WTC11 (cell line): ENCODE data around the gene TBPL2. TPM values are rescaled to one million over a fixed set of nuclear protein-coding genes. Genes with fewer than 3 reads are reported as not detected.

ENCODE experiments used
- ATAC-seq: fragments of 200-7000 bp; cut with Tn5 transposase; 2 replicates; pipeline ENCODE4 v1.10.0; 2021; ENCODE audit warnings: mild to moderate bottlenecking, moderate library complexity
- CTCF ChIA-PET: fragments of 300-600 bp; sonication (Branson Sonifier 250); formaldehyde crosslinking; loops from one replicate; lab custom pipeline; 2021; ENCODE audit warnings: antibody characterized with exemption; lab: Charles Lee
- POLR2A ChIA-PET: fragments of 350-600 bp; sonication (Branson Sonifier 250); formaldehyde crosslinking; loops from one replicate; lab custom pipeline; 2021; ENCODE audit warnings: antibody characterized with exemption; lab: Charles Lee
- DNase-seq: peaks from one replicate; pipeline ENCODE4 v3.0.0; 2021; ENCODE audit warnings: low spot score
- H3K27ac Mint-ChIP-seq: 2 replicates; pipeline ENCODE4 v1.8.0; 2021; ENCODE audit warnings: mixed read lengths
- H3K27me3 Mint-ChIP-seq: 2 replicates; pipeline ENCODE4 v1.8.0; 2021; ENCODE audit warnings: low read depth, mild to moderate bottlenecking, moderate library complexity, mixed read lengths
- H3K36me3 Mint-ChIP-seq: 2 replicates; pipeline ENCODE4 v1.8.0; 2021; ENCODE audit warnings: mixed read lengths
- H3K4me1 Mint-ChIP-seq: 2 replicates; pipeline ENCODE4 v1.8.0; 2022; ENCODE audit warnings: mixed read lengths
- H3K4me3 Mint-ChIP-seq: 2 replicates; pipeline ENCODE4 v1.8.0; 2021; ENCODE audit warnings: mild to moderate bottlenecking, moderate library complexity, mixed read lengths
- H3K9me3 Mint-ChIP-seq: 2 replicates; pipeline ENCODE4 v1.8.0; 2021; ENCODE audit warnings: mixed read lengths
- ATF1 ChIP-seq: sonication (generic); formaldehyde crosslinking; IDR thresholded peaks from 2 replicates; pipeline ENCODE4 v1.8.1; 2023; ENCODE audit warnings: mild to moderate bottlenecking, moderate library complexity, missing genetic modification reagents
- ATF3 ChIP-seq: sonication (generic); formaldehyde crosslinking; conservative IDR thresholded peaks from 2 replicates; pipeline ENCODE4 v1.8.1; 2022; ENCODE audit warnings: mild to moderate bottlenecking, missing genetic modification reagents
- CBFB ChIP-seq: sonication (generic); formaldehyde crosslinking; IDR thresholded peaks from 2 replicates; pipeline ENCODE4 v1.8.1; 2022; ENCODE audit warnings: mild to moderate bottlenecking, low read depth, missing genetic modification reagents
- CDX4 ChIP-seq: fragments of 250-450 bp; sonication (Bioruptor Pico); IDR thresholded peaks from 2 replicates; pipeline ENCODE4 v1.9.0; 2021; ENCODE audit warnings: moderate library complexity, mild to moderate bottlenecking, inconsistent platforms, borderline replicate concordance
- E2F5 ChIP-seq: sonication (generic); formaldehyde crosslinking; IDR thresholded peaks from 2 replicates; pipeline ENCODE4 v1.8.1; 2022; ENCODE audit warnings: mild to moderate bottlenecking, moderate library complexity, missing genetic modification reagents
- ELF4 ChIP-seq: sonication (generic); formaldehyde crosslinking; IDR thresholded peaks from 2 replicates; pipeline ENCODE4 v1.8.1; 2022; ENCODE audit warnings: low read depth, mild to moderate bottlenecking, moderate library complexity, missing genetic modification reagents
- EMX1 ChIP-seq: fragments of 250-450 bp; sonication (Bioruptor Pico); IDR thresholded peaks from 2 replicates; pipeline ENCODE4 v1.8.0; 2021; ENCODE audit warnings: mild to moderate bottlenecking
- FOXK1 ChIP-seq: sonication (generic); formaldehyde crosslinking; IDR thresholded peaks from 2 replicates; pipeline ENCODE4 v1.8.0; 2022; ENCODE audit warnings: mild to moderate bottlenecking, moderate library complexity, missing genetic modification reagents
- FOXP1 ChIP-seq: sonication (generic); formaldehyde crosslinking; IDR thresholded peaks from 2 replicates; pipeline ENCODE4 v1.8.0; 2022; ENCODE audit warnings: missing genetic modification reagents, mild to moderate bottlenecking, moderate library complexity, borderline replicate concordance
- JAZF1 ChIP-seq: fragments of 250-450 bp; sonication (Bioruptor Pico); IDR thresholded peaks from 2 replicates; pipeline ENCODE4 v1.9.0; 2021; ENCODE audit warnings: moderate library complexity, mild to moderate bottlenecking, inconsistent platforms
- KAT7 ChIP-seq: sonication (generic); formaldehyde crosslinking; IDR thresholded peaks from 2 replicates; pipeline ENCODE4 v1.8.1; 2023; ENCODE audit warnings: missing genetic modification reagents, mild to moderate bottlenecking, borderline replicate concordance
- MLX ChIP-seq: sonication (generic); formaldehyde crosslinking; IDR thresholded peaks from 2 replicates; pipeline ENCODE4 v1.8.1; 2023; ENCODE audit warnings: mild to moderate bottlenecking, missing genetic modification reagents, moderate library complexity
- MXD4 ChIP-seq: fragments of 250-450 bp; sonication (Bioruptor Pico); IDR thresholded peaks from 2 replicates; pipeline ENCODE4 v1.8.0; 2021; ENCODE audit warnings: mild to moderate bottlenecking, moderate library complexity, borderline replicate concordance
- NFATC4 ChIP-seq: fragments of 250-450 bp; sonication (Bioruptor Pico); IDR thresholded peaks from 2 replicates; pipeline ENCODE4 v1.9.0; 2021; ENCODE audit warnings: mild to moderate bottlenecking
- NFE2L1 ChIP-seq: sonication (generic); formaldehyde crosslinking; IDR thresholded peaks from 2 replicates; pipeline ENCODE4 v1.8.1; 2023; ENCODE audit warnings: missing genetic modification reagents
- NFYB ChIP-seq: sonication (generic); formaldehyde crosslinking; conservative IDR thresholded peaks from 2 replicates; pipeline ENCODE4 v1.8.0; 2022; ENCODE audit warnings: low read depth, missing genetic modification reagents
- NR2C2 ChIP-seq: sonication (generic); formaldehyde crosslinking; IDR thresholded peaks from 2 replicates; pipeline ENCODE4 v1.8.0; 2022; ENCODE audit warnings: mild to moderate bottlenecking, missing genetic modification reagents
- OVOL2 ChIP-seq: fragments of 250-450 bp; sonication (Bioruptor Pico); IDR thresholded peaks from 2 replicates; pipeline ENCODE4 v1.9.0; 2021; ENCODE audit warnings: mild to moderate bottlenecking, borderline replicate concordance
- PRRX2 ChIP-seq: fragments of 250-450 bp; sonication (Bioruptor Pico); IDR thresholded peaks from 2 replicates; pipeline ENCODE4 v1.8.0; 2021; ENCODE audit warnings: mild to moderate bottlenecking
- RORB ChIP-seq: fragments of 250-450 bp; sonication (Bioruptor Pico); IDR thresholded peaks from 2 replicates; pipeline ENCODE4 v1.9.0; 2021; ENCODE audit warnings: mild to moderate bottlenecking
- SP1 ChIP-seq: sonication (generic); formaldehyde crosslinking; conservative IDR thresholded peaks from 2 replicates; pipeline ENCODE4 v1.8.1; 2022; ENCODE audit warnings: missing genetic modification reagents
- TEAD4 ChIP-seq: sonication (generic); formaldehyde crosslinking; IDR thresholded peaks from 2 replicates; pipeline ENCODE4 v1.8.0; 2022; ENCODE audit warnings: mild to moderate bottlenecking, missing genetic modification reagents
- TP53 ChIP-seq: sonication (generic); formaldehyde crosslinking; IDR thresholded peaks from 2 replicates; pipeline ENCODE4 v1.8.1; 2023; ENCODE audit warnings: mild to moderate bottlenecking, missing genetic modification reagents
- ZNF121 ChIP-seq: sonication (generic); formaldehyde crosslinking; IDR thresholded peaks from 2 replicates; pipeline ENCODE4 v1.8.0; 2023; ENCODE audit warnings: missing genetic modification reagents
- ZNF138 ChIP-seq: sonication (generic); formaldehyde crosslinking; conservative IDR thresholded peaks from 2 replicates; pipeline ENCODE4 v1.8.1; 2022; ENCODE audit warnings: mild to moderate bottlenecking, moderate library complexity, missing genetic modification reagents
- ZNF232 ChIP-seq: sonication (generic); formaldehyde crosslinking; IDR thresholded peaks from 2 replicates; pipeline ENCODE4 v1.8.0; 2022; ENCODE audit warnings: mild to moderate bottlenecking, missing genetic modification reagents
- ZNF281 ChIP-seq: sonication (generic); formaldehyde crosslinking; IDR thresholded peaks from 2 replicates; pipeline ENCODE4 v1.8.0; 2023; ENCODE audit warnings: mild to moderate bottlenecking, missing genetic modification reagents
- ZNF317 ChIP-seq: sonication (generic); formaldehyde crosslinking; IDR thresholded peaks from 2 replicates; pipeline ENCODE4 v1.8.1; 2023; ENCODE audit warnings: low read depth, mild to moderate bottlenecking, moderate library complexity, missing genetic modification reagents, borderline replicate concordance
- total RNA-seq: library from RNA; stranded (reverse); gene quantifications from 3 replicates; pipeline ENCODE4 v1.2.3, GENCODE V29; 2021

The TBPL2 gene
- total RNA-seq, 1 experiment from 2014 or later: not detected

GRCh38 chr14:55440385-55440784, at the start of gene TBPL2 (continued):
- TF ChIP-seq EMX1 (CRISPR knock-in tag) (no peak), FOXK1 (CRISPR knock-in tag) (no peak), TP53 (CRISPR knock-in tag) (no peak), CBFB (CRISPR knock-in tag) (no peak), ATF1 (CRISPR knock-in tag) (no peak), NFATC4 (CRISPR knock-in tag) (no peak), FOXP1 (0 out of 2 replicates have a peak, but pooled peaks have one; percentile 34), NR2C2 (CRISPR knock-in tag) (no peak), NFYB (CRISPR knock-in tag) (no peak), MXD4 (CRISPR knock-in tag) (no peak)

GRCh38 chr14:55488204-55488603, 47.8 kb upstream of the TBPL2 start:
- H3K27me3 Mint-ChIP-seq: no peaks in the 10 kb centered on the region; the same call in 1 of the 2 replicates
- ChIA-PET POLR2A (no interaction called here), CTCF (interaction anchor here (1.0 kb wide), 1 partner anchor 72 kb away, joined by 4 read pairs; no protein-coding TSS in a partner anchor)
- DNase-seq (no peak), ATAC-seq (no peak)
- TF ChIP-seq MLX (CRISPR knock-in tag) (no peak), JAZF1 (no peak), NFYB (CRISPR knock-in tag) (no peak), ZNF281 (CRISPR knock-in tag) (no peak), ZNF232 (CRISPR knock-in tag) (no peak), E2F5 (no peak), KAT7 (no peak), SP1 (CRISPR knock-in tag) (no peak), FOXK1 (CRISPR knock-in tag) (no peak), ZNF138 (CRISPR knock-in tag) (no peak), ELF4 (CRISPR knock-in tag) (no peak), ZNF121 (CRISPR knock-in tag) (no peak), ZNF317 (CRISPR knock-in tag) (no peak), ATF3 (CRISPR knock-in tag) (no peak), OVOL2 (CRISPR knock-in tag) (no peak), CDX4 (CRISPR knock-in tag) (no peak), PRRX2 (CRISPR knock-in tag) (no peak), RORB (CRISPR knock-in tag) (no peak), NFE2L1 (CRISPR knock-in tag) (no peak), TEAD4 (CRISPR knock-in tag) (no peak)
- peaks cover 15% of the 10 kb centered on the region for H3K9me3 Mint-ChIP-seq
- H3K27ac Mint-ChIP-seq: no peak overlapping the region
- H3K36me3 Mint-ChIP-seq: no peaks in the 10 kb centered on the region
- H3K4me1 Mint-ChIP-seq: peaks cover 2% of the 10 kb centered on the region; the same call in 1 of the 2 replicates
- no peak overlapping the region for H3K4me3 Mint-ChIP-seq
